HUES48 (cell line): Measurements from ENCODE around the gene TMEM132C.

Experiments used
- H3K27ac ChIP-seq: one replicate; pipeline ENCODE4 v1.7.0; 2013; ENCODE audit warnings: low read depth, low read length, inconsistent platforms
- H3K27me3 ChIP-seq: 2 replicates; pipeline ENCODE4 v1.6.1; 2013; ENCODE audit warnings: mild to moderate bottlenecking, low read length; ENCODE audit not compliant: control insufficient read depth, insufficient read depth
- H3K36me3 ChIP-seq: 2 replicates; pipeline ENCODE4 v1.6.1; 2013; ENCODE audit warnings: low read length; ENCODE audit not compliant: control insufficient read depth, insufficient read depth
- H3K4me1 ChIP-seq: 2 replicates; pipeline ENCODE4 v1.6.1; 2013; ENCODE audit warnings: mild to moderate bottlenecking, low read length; ENCODE audit not compliant: control insufficient read depth, insufficient read depth
- H3K4me3 ChIP-seq: 2 replicates; pipeline ENCODE4 v1.5.1; 2013; ENCODE audit warnings: mild to moderate bottlenecking, low read depth, low read length
- H3K9ac ChIP-seq: 2 replicates; pipeline ENCODE4 v1.6.1; 2013; ENCODE audit warnings: mild to moderate bottlenecking, low read depth, low read length, moderate library complexity
- H3K9me3 ChIP-seq: 2 replicates; pipeline ENCODE4 v1.6.1; 2013; ENCODE audit warnings: low read length; ENCODE audit not compliant: control insufficient read depth, insufficient read depth

The TMEM132C gene

GRCh38 chr12:128727999-128728398 is 461.0 kb downstream of the TMEM132C start:
- H3K9me3 ChIP-seq: no peaks in the 10 kb centered on the region
- no peaks in the 10 kb centered on the region for H3K36me3 ChIP-seq
- peak overlapping the region; percentile 54 for H3K27ac ChIP-seq
- H3K4me3 ChIP-seq: no peak overlapping the region
- peaks cover 25% of the 10 kb centered on the region for H3K4me1 ChIP-seq
- no peak overlapping the region for H3K9ac ChIP-seq
- no peaks in the 10 kb centered on the region for H3K27me3 ChIP-seq

- Histone ChIP-seq H3K27ac (no peak overlapping the region), H3K27me3 (no peaks in the 10 kb centered on the region), H3K9ac (no peak overlapping the region), H3K4me1 (peaks cover 25% of the 10 kb centered on the region), H3K4me3 (no peak overlapping the region), H3K9me3 (no peaks in the 10 kb centered on the region), H3K36me3 (no peaks in the 10 kb centered on the region)
These were observed 462.7 kb downstream of the TMEM132C start for GRCh38 chr12:128729628-128730121.

GRCh38 chr12:128734371-128734770 is 467.4 kb downstream of the TMEM132C start:
- H3K27ac ChIP-seq: no peak overlapping the region
- no peaks in the 10 kb centered on the region for H3K27me3 ChIP-seq
- H3K4me3 ChIP-seq: no peak overlapping the region
- no peaks in the 10 kb centered on the region for H3K9me3 ChIP-seq
- H3K9ac ChIP-seq: no peak overlapping the region
- no peaks in the 10 kb centered on the region for H3K4me1 ChIP-seq
- H3K36me3 ChIP-seq: no peaks in the 10 kb centered on the region

- H3K27ac ChIP-seq: no peak overlapping the region
- no peaks in the 10 kb centered on the region for H3K9me3 ChIP-seq
- H3K36me3 ChIP-seq: no peaks in the 10 kb centered on the region
- H3K4me3 ChIP-seq: no peak overlapping the region
- no peaks in the 10 kb centered on the region for H3K27me3 ChIP-seq
- no peak overlapping the region for H3K9ac ChIP-seq
- H3K4me1 ChIP-seq: no peaks in the 10 kb centered on the region
These were observed 470.5 kb downstream of the TMEM132C start for GRCh38 chr12:128737292-128737966.

GRCh38 chr12:128743916-128744315 is 476.9 kb downstream of the TMEM132C start:
- H3K36me3 ChIP-seq: no peaks in the 10 kb centered on the region
- no peaks in the 10 kb centered on the region for H3K9me3 ChIP-seq
- H3K4me1 ChIP-seq: no peaks in the 10 kb centered on the region
- no peak overlapping the region for H3K4me3 ChIP-seq
- H3K27ac ChIP-seq: no peak overlapping the region
- no peaks in the 10 kb centered on the region for H3K27me3 ChIP-seq
- no peak overlapping the region for H3K9ac ChIP-seq

- H3K9ac ChIP-seq: no peak overlapping the region
- no peak overlapping the region for H3K4me3 ChIP-seq
- no peaks in the 10 kb centered on the region for H3K36me3 ChIP-seq
- H3K4me1 ChIP-seq: no peaks in the 10 kb centered on the region
- H3K9me3 ChIP-seq: no peaks in the 10 kb centered on the region
- H3K27ac ChIP-seq: no peak overlapping the region
- H3K27me3 ChIP-seq: no peaks in the 10 kb centered on the region
These were observed 479.1 kb downstream of the TMEM132C start for GRCh38 chr12:128745772-128746689.

GRCh38 chr12:128747441-128747840 is 480.5 kb downstream of the TMEM132C start:
- Histone ChIP-seq H3K4me1 (no peaks in the 10 kb centered on the region), H3K4me3 (no peak overlapping the region), H3K36me3 (no peaks in the 10 kb centered on the region), H3K27ac (no peak overlapping the region), H3K9me3 (no peaks in the 10 kb centered on the region), H3K9ac (no peak overlapping the region), H3K27me3 (no peaks in the 10 kb centered on the region)

- Histone ChIP-seq H3K4me1 (no peaks in the 10 kb centered on the region), H3K27me3 (no peaks in the 10 kb centered on the region), H3K36me3 (no peaks in the 10 kb centered on the region), H3K9me3 (no peaks in the 10 kb centered on the region), H3K9ac (no peak overlapping the region), H3K27ac (no peak overlapping the region), H3K4me3 (no peak overlapping the region)
These were observed 485.4 kb downstream of the TMEM132C start for GRCh38 chr12:128752386-128752785.

GRCh38 chr12:128753438-128753837 is 486.5 kb downstream of the TMEM132C start:
- Histone ChIP-seq H3K4me1 (no peaks in the 10 kb centered on the region), H3K27ac (no peak overlapping the region), H3K9ac (no peak overlapping the region), H3K36me3 (no peaks in the 10 kb centered on the region), H3K27me3 (no peaks in the 10 kb centered on the region), H3K9me3 (no peaks in the 10 kb centered on the region), H3K4me3 (no peak overlapping the region)

GRCh38 chr12:128754275-128754674 is 487.3 kb downstream of the TMEM132C start:
- no peak overlapping the region for H3K4me3 ChIP-seq

GRCh38 chr12:128755566-128755965 is 488.6 kb downstream of the TMEM132C start:
- Histone ChIP-seq H3K9me3 (no peaks in the 10 kb centered on the region), H3K4me3 (no peak overlapping the region), H3K27ac (no peak overlapping the region), H3K9ac (no peak overlapping the region), H3K36me3 (no peaks in the 10 kb centered on the region), H3K27me3 (no peaks in the 10 kb centered on the region), H3K4me1 (no peaks in the 10 kb centered on the region)

More at GRCh38 chr12:128754275-128754674, 487.3 kb downstream of the TMEM132C start:
- Histone ChIP-seq H3K4me1 (no peaks in the 10 kb centered on the region), H3K9ac (no peak overlapping the region), H3K27me3 (no peaks in the 10 kb centered on the region), H3K36me3 (no peaks in the 10 kb centered on the region), H3K9me3 (no peaks in the 10 kb centered on the region), H3K27ac (no peak overlapping the region)
